LoVo (cell line): ENCODE data around the gene SQSTM1.

Source experiments
- DNase-seq: peaks from one replicate; pipeline ENCODE4 v3.0.0-alpha.2; 2016; ENCODE audit warnings: low spot score

The SQSTM1 gene

GRCh38 chr5:179795049-179795862 lies 25.4 kb upstream of the SQSTM1 start:
- peak; percentile 41 for DNase-seq

GRCh38 chr5:179795863-179796833 lies 24.6 kb upstream of the SQSTM1 start:
- DNase-seq, result peak; percentile 92

GRCh38 chr5:179796877-179797608 lies 23.7 kb upstream of the SQSTM1 start:
- no peak for DNase-seq

DNA sequence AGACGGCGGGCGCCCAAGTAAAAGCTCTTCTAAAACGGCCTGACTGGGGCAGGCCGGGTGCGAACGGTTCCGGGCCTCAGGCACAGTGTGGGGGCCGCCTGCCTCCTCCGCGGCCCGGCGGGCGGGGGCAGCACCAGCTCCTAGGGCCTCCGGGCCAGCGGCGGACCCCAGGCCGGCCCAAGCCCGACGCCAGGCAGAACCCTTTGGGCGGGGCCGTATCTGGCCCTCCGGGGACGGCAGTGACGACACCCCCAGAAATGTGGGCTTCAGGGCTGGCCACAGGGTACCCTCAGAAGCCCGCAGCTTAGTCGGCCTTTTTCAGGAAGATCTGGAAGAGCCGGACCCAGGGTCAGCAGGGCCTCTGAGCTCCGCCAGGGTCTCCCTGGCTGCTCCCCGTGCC lies 23.0 kb upstream of the SQSTM1 start:
- DNase-seq, result no peak

DNA sequence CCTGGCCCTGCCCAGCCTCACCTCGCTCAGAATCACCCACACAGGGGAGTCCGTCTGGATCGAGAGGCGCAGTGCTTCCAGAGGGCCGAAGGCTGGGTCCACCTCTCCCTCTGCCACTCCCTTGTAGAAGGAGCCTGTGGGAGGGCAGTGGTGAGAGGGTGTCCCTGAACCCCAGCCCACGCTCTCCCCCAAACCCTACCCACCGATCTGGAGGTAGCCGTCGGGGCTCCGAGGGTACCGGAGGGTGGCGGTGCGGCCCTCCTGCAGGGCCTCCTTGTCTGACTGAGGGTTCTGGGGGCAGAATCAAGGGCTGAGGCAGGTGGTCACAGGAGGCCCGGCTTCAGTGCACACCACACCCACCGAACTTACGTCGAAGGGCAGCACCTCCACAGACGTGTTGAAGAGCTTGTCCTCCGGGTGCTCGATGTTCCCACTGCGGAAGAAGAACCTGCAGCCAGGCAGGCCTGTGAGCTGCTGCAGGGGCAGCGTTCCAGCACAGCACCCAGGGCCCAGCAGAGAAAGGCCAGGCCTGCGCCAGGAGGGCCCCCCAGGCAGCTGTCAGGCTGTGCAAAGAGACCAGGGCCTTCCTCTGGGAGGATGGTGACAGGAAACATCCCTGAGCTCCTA lies 22.4 kb upstream of the SQSTM1 start:
- DNase-seq, result no peak

DNA sequence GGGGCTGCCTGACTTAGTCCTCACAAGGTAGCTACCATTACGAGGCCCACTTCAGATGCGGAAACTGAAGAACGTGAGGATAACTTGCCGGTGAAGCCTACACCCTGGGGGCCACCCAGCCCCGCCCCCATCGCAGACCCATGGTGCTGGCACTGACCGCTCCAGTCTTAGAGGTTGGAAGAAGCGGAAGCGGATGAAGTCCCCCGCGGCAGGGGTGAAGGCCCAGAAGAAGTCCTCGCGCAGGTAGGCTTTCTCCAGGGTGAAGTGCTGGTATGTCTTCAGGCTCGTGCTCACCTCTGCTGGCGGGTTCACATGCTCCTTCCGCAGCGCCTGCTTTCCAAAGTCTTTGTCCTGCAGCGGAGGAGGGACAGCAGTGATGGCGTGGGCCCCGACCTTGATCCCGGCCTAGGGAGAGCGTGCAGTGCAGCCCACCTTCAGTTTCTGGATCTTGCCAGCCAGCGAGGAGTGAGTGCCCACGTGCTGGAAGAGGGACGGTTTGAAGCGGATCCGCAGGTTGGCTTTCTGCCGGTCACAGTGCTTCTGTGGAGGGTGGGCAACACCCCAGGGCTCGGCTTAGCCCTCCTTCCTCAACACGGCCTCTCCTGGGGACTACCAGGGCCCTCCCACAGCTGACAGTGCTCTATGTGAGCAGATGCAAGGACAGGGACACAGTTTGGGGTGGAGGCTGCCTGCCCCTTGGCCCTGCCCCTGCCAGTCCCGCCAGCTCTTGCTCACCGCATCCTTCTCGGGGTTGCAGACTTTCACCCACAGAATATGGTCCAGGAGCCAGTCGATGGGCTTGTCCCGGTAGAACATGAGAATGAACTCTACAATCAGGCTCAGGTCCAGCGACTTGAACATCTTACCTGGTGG lies 21.7 kb upstream of the SQSTM1 start:
- DNase-seq, result no peak

DNA sequence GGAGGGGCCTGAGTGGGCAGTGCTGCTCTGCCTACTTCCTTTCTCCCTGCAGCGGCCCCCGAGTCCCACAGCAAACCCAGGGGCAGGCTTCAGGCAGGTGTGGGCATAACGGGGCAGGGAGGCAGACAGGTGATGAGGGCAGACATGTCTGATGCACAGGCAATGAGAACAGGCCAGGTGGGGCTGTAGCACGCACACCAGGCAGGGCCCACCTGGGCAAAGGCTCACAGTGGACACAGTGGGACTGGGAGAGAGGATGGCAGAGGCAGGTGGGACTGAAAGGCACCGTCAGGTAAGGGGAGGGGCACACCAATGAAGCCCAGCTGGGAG lies 21.1 kb upstream of the SQSTM1 start:
- DNase-seq, result no peak

- no peak for DNase-seq
These were observed 20.5 kb upstream of the SQSTM1 start for GRCh38 chr5:179800071-179800695.

DNA sequence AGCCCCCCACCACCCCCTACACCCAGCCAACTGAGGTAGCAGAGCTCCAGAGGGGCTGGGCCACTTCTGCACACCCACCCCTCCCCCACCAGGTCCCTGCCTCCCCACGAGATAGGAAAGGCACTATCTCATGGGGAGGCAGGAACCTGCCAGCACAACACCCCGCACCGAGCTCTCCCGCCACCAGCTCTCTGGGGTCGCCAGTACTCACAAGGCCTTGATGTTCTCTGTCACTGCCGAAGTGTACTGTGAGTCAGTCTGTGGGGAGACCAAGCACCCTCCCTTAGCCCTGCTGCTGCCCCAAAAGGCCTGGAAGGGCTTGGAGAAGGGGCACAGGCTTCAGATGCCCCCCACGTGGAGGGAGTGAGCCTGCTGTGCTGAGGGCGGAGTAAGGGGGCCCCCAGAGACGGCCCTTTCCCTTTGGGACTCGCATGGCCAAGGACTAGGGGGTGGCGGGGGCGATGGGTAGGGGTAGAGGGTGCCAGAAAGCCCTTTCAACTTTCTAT lies 20.0 kb upstream of the SQSTM1 start:
- DNase-seq, result no peak

DNA sequence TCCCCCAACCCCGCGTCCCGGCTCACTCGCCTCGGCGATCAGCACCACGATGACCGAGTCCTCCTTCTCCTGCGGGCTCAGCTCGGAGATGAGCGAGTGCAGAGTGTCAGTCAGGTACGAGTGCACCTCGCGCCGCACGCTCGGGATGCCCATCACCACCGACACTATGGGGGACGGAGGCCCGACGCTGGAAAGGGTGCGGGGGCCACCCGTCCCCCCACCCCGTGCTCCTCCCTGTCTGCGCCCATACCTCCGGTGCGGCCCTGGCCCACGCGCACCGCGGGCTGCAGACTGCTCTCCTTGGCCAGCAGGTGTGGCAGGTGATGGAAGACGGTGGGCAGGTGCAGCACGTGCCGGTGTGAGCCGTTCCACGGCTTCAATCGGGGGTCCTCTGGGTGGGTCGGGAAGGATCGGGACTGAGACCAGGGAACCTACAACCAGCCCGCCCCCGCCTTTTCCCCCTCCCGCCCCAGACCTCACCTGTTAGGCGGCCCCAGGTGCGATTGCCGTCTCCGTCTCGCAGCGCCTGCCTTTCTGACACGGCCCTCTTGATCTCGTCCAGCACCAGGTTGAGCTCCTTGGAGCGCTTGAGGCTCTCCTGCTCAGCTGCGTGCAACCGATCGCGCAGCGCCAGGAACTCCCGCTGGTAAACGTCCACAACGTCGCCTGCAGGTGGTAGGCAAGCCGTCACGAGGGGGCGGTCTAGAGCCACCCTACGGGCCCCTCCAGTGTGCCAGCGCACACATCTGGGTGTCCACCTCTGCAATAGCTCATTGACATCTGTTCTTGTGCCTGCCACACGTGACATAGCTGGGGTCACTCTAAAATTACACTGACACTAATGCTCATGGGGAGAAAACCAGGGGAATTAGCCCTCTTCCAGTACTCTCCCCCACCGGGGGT lies 19.1 kb upstream of the SQSTM1 start:
- DNase-seq, result no peak

DNA sequence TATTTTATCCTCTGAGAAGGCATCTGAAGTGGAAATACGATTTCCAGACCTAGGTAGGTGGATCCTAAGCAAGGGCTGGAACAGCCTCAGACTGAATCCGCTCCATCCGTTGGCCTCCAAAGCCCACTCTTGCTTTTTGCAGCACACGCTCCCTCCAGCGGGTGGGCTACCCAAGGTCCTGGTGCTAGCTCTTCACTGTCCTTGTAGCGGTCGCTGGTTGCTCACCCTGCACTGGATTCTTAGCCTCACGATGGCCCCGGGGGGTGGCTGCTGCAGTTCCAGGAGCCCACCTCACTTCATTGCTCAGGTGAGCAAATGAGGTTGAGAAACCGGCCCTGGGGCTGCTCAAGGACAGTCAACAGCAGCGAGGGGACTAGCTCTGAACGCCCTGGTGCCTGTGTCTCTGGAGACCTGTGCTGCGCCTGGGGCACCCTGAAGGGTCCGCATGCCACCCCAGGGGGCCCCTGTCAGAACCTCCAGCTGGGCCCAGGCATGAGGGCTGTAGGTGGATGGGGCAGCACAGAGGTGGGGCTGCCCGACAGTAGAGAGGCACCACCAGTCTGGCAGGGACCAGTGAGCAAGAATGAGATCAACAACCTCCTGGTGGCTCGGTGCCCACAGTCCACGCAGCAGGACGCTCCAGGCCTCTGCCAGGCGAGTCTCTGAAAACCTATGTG lies 18.4 kb upstream of the SQSTM1 start:
- DNase-seq, result no peak

DNA sequence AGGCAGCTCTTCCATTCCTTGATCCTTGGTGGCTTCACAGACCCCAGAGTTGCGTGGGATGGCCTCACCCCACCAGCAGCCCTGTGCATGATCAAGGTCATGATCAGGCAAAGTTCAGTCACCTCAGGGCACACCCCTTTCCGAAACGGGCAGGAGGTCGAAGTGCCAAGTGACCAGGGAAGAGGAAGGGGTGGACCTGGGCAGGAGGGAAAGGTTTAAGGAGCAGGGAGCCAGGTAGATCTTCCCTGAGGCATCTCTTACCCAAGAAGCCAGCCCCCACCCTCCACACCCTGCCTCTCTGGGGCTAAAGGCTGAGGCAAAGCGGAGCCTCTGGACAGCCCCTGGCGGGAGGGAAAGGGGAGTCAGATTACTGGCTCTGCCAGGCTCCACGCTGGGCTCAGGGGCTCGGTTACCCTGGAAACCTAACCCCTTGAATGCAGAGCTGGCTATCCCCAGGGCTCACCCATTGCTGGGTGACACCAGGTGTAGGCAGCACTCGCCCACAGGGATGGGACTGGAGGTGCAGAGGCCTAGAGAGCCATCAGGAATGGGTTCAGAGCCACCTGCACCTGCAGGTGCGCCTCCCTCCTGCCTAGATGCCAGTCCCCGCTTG lies 17.6 kb upstream of the SQSTM1 start:
- no peak for DNase-seq

- DNase-seq, result no peak
These were observed 16.8 kb upstream of the SQSTM1 start for GRCh38 chr5:179803651-179804554.

DNA sequence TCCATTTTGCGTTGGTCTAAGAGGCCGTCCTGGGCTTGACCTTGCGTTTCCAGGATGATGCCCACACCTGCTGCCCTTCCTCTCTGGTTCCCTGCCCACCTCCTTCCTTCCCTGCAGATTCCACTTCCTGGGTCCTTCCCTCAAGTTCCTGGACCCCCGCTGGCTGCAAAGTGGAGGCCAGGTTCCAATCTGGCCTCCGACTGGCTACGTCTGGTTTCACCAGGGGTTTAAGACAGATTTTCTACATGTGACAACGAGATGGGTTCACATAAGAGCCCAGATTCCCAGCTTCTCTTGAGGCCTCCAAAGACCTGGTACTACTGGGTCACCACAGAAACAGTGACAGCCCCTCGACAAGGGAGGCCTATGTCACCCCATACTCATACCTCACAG lies 16.2 kb upstream of the SQSTM1 start:
- DNase-seq, result no peak

DNA sequence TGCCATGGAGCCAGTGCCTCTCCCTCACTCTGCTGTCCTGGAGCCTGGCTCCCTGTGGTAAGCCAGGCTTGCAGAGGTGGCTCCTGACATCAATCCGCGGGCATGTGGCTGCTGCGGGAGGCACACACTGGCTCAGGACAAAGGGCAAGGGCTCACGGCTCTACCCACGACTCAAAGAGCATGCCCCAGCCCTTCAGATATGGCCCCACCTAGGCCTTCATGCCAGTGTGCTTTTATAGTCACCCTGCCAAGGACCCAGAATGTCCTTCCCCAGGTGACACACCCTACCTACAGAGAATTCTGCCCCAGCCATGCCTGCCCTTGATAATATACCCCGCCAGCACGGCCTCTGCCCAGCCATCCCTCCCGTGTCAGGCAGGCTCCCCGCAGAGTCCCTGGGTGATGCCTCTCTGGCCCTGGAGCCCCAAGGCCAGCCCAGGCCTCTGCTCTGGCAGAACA lies 15.6 kb upstream of the SQSTM1 start:
- DNase-seq, result peak; percentile 66

- no peak for DNase-seq
These were observed 15.0 kb upstream of the SQSTM1 start for GRCh38 chr5:179805529-179806249.
